Tibial nerve (tissue), 4 donors: ENCODE data around the gene ABLIM2.

Source experiments
- EP300 ChIP-seq, 2 donors: sonication (generic); formaldehyde crosslinking; IDR thresholded peaks; one replicate each; pipeline ENCODE4 v1.6.1; 2017; ENCODE audit warnings: antibody characterized with exemption in 2 of 2, mild to moderate bottlenecking in 1 of 2
- TF ChIP-seq, protein P1 (sequence below), 5 experiments: fragments of 200-600 bp in 3 of 5; fragments of 450-650 bp in 2 of 5; sonication (generic) in 3 of 5; IDR thresholded peaks; one replicate each; pipeline ENCODE4 v1.5.1; 2016 to 2019; ENCODE audit warnings: antibody characterized with exemption in 5 of 5, mild to moderate bottlenecking in 3 of 5, moderate library complexity in 2 of 5

- TF ChIP-seq, protein P1, sequence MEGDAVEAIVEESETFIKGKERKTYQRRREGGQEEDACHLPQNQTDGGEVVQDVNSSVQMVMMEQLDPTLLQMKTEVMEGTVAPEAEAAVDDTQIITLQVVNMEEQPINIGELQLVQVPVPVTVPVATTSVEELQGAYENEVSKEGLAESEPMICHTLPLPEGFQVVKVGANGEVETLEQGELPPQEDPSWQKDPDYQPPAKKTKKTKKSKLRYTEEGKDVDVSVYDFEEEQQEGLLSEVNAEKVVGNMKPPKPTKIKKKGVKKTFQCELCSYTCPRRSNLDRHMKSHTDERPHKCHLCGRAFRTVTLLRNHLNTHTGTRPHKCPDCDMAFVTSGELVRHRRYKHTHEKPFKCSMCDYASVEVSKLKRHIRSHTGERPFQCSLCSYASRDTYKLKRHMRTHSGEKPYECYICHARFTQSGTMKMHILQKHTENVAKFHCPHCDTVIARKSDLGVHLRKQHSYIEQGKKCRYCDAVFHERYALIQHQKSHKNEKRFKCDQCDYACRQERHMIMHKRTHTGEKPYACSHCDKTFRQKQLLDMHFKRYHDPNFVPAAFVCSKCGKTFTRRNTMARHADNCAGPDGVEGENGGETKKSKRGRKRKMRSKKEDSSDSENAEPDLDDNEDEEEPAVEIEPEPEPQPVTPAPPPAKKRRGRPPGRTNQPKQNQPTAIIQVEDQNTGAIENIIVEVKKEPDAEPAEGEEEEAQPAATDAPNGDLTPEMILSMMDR (IDR thresholded peaks at IDR 0.05): no peak
- no peak for TF ChIP-seq EP300 (IDR thresholded peaks at IDR 0.05)
Measured at GRCh38 chr4:8004066-8004465, 154.5 kb downstream of the ABLIM2 start.
